Keratinocyte (primary cell): ENCODE measurements around the gene MAML2. TPM values are rescaled to one million over a fixed set of nuclear protein-coding genes. Genes with fewer than 3 reads are reported as not detected.

Experiments used
- DNase-seq: peaks from one replicate; pipeline ENCODE4 v3.0.0-alpha.2; 2011; ENCODE audit warnings: low read depth, missing footprints, low spot score
- FAIRE-seq: peaks from 2 replicates; lab custom pipeline; 2011; peaks lifted over from hg19 to GRCh38; lab: Jason Lieb, UNC
- H2AFZ ChIP-seq: 2 replicates; pipeline ENCODE4 v1.6.0; 2012; ENCODE audit warnings: low read length, control low read depth, inconsistent platforms; ENCODE audit not compliant: control insufficient read depth
- H3K27ac ChIP-seq: 2 replicates; pipeline ENCODE4 v1.5.1; 2011; ENCODE audit warnings: low read length; ENCODE audit not compliant: control insufficient read depth, insufficient read depth
- H3K27me3 ChIP-seq: 3 replicates; pipeline ENCODE4 v1.6.0; 2011; ENCODE audit warnings: low read length; ENCODE audit not compliant: control insufficient read depth, insufficient read depth; ENCODE audit errors: extremely low read depth
- H3K36me3 ChIP-seq, 2 experiments: 2 replicates in 1 of 2; 3 replicates in 1 of 2; pipeline ENCODE4 v1.5.1; 2011; ENCODE audit warnings: low read length in 2 of 2, mild to moderate bottlenecking in 1 of 2; ENCODE audit not compliant: control insufficient read depth in 2 of 2, insufficient read depth in 2 of 2; ENCODE audit errors: extremely low read depth in 1 of 2
- H3K4me1 ChIP-seq: 3 replicates; pipeline ENCODE4 v1.5.1; 2011; ENCODE audit warnings: low read length; ENCODE audit not compliant: control insufficient read depth, insufficient read depth; ENCODE audit errors: extremely low read depth
- H3K4me2 ChIP-seq: 3 replicates; pipeline ENCODE4 v1.6.0; 2011; ENCODE audit warnings: low read depth, low read length; ENCODE audit not compliant: control insufficient read depth, insufficient read depth; ENCODE audit errors: extremely low read depth
- H3K4me3 ChIP-seq, 3 experiments: fragments of 200-600 bp in 1 of 3; sonication (generic) in 1 of 3; 2 replicates in 2 of 3; 3 replicates in 1 of 3; pipeline ENCODE4 v1.5.1; 2011 to 2016; ENCODE audit warnings: low read length in 3 of 3, mild to moderate bottlenecking in 3 of 3, control low read depth in 2 of 3, inconsistent platforms in 1 of 3, low read depth in 1 of 3, mixed read lengths in 1 of 3, mixed run types in 1 of 3, moderate library complexity in 1 of 3; ENCODE audit not compliant: control insufficient read depth in 2 of 3, insufficient read depth in 2 of 3; ENCODE audit errors: extremely low read depth in 1 of 3
- H3K79me2 ChIP-seq: 2 replicates; pipeline ENCODE4 v1.6.0; 2012; ENCODE audit warnings: low read length; ENCODE audit not compliant: control insufficient read depth, insufficient read depth
- H3K9ac ChIP-seq: 3 replicates; pipeline ENCODE4 v1.6.0; 2011; ENCODE audit warnings: low read length; ENCODE audit not compliant: control insufficient read depth, insufficient read depth; ENCODE audit errors: extremely low read depth
- H3K9me1 ChIP-seq: 3 replicates; pipeline ENCODE4 v1.6.0; 2011; ENCODE audit warnings: low read length; ENCODE audit not compliant: control insufficient read depth, insufficient read depth; ENCODE audit errors: extremely low read depth
- H3K9me3 ChIP-seq: 2 replicates; pipeline ENCODE4 v1.5.1; 2012; ENCODE audit warnings: low read depth, low read length; ENCODE audit not compliant: control insufficient read depth
- H4K20me1 ChIP-seq: 3 replicates; pipeline ENCODE4 v1.6.0; 2011; ENCODE audit warnings: low read length; ENCODE audit not compliant: control insufficient read depth, insufficient read depth; ENCODE audit errors: extremely low read depth
- EZH2 ChIP-seq: IDR thresholded peaks from one replicate; pipeline ENCODE4 v1.6.1; 2012; ENCODE audit warnings: inconsistent platforms, mild to moderate bottlenecking, low read length, moderate library complexity
- dilution Hi-C: fragments of 300-500 bp; cut with MboI; formaldehyde crosslinking; loops from one replicate; pipeline ENCODE4 v1.7.0; 2020; ENCODE audit warnings: low sequenced_read_pairs; ENCODE audit not compliant: extremely low pct_ligation_motif_present
- polyA plus RNA-seq, 5 experiments: library from polyadenylated mRNA; depleted of rRNA in 3 of 5; stranded (reverse) in 3 of 5; stranded (forward) in 1 of 5; unstranded in 1 of 5; fragments of >200 nt; gene quantifications; 1 replicate in 1 of 5; 2 replicates in 3 of 5; 3 replicates in 1 of 5; pipeline versions ENCODE4 v1.2.1 to v1.2.3, GENCODE V29; 2011 to 2012; ENCODE audit warnings: missing spikeins in 2 of 5, low read depth in 1 of 5, low replicate concordance in 1 of 5
- TF ChIP-seq, protein P1 (sequence below), 3 experiments: IDR thresholded peaks in 1 of 3; conservative IDR thresholded peaks in 1 of 3; optimal IDR thresholded peaks in 1 of 3; 2 replicates in 2 of 3; 3 replicates in 1 of 3; pipeline versions ENCODE3 to v1.5.1; 2011; ENCODE audit warnings: low read length in 3 of 3, mild to moderate bottlenecking in 3 of 3, moderate library complexity in 2 of 3, control low read depth in 1 of 3, inconsistent platforms in 1 of 3; ENCODE audit not compliant: insufficient read depth in 2 of 3; ENCODE audit errors: extremely low read depth in 1 of 3

Gene MAML2
- polyA plus RNA-seq, 1 donor (not counting 4 experiments of a cell fraction or from before 2014, with no cell fraction given): 4.2 TPM

DNA sequence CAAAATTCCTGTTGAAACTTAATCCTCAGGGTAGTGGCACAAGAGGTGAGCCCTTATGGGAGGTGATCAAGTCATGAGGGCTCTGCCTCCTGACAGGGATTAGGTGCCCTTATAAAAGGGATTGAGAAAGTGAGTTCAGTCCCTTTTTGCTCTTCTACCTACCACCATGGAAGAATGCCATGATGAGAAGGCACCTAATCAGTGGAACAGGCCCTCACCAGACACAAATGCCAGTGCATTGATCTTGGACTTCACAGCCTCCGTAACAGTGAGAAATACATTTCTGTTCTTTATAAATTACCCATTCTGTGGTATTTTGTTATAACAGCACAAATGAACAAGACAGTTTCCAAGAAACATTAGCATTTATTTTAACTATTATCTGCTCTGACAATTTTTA lies 338.1 kb downstream of the MAML2 start:
- Histone ChIP-seq H3K9me3 (no peaks in the 10 kb centered on the region), H3K79me2 (no peaks in the 10 kb centered on the region), H3K4me2 (no peak overlapping the region), H3K9ac (no peak overlapping the region), H3K27ac (no peak overlapping the region), H3K4me3 (no peak overlapping the region), H3K9me1 (no peaks in the 10 kb centered on the region), H2AFZ (no peak overlapping the region), H3K27me3 (no peaks in the 10 kb centered on the region), H3K36me3 (no peaks in the 10 kb centered on the region), H4K20me1 (no peaks in the 10 kb centered on the region), H3K4me1 (peaks cover 7% of the 10 kb centered on the region)
- TF ChIP-seq, protein P1, sequence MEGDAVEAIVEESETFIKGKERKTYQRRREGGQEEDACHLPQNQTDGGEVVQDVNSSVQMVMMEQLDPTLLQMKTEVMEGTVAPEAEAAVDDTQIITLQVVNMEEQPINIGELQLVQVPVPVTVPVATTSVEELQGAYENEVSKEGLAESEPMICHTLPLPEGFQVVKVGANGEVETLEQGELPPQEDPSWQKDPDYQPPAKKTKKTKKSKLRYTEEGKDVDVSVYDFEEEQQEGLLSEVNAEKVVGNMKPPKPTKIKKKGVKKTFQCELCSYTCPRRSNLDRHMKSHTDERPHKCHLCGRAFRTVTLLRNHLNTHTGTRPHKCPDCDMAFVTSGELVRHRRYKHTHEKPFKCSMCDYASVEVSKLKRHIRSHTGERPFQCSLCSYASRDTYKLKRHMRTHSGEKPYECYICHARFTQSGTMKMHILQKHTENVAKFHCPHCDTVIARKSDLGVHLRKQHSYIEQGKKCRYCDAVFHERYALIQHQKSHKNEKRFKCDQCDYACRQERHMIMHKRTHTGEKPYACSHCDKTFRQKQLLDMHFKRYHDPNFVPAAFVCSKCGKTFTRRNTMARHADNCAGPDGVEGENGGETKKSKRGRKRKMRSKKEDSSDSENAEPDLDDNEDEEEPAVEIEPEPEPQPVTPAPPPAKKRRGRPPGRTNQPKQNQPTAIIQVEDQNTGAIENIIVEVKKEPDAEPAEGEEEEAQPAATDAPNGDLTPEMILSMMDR (optimal IDR thresholded peaks at IDR 0.05 in 1 of 3, IDR thresholded peaks at IDR 0.05 in 1 of 3, conservative IDR thresholded peaks at IDR 0.05 in 1 of 3; ENCODE audit: extremely low read depth in 1 of 3, insufficient read depth in 2 of 3, low read length in 3 of 3): no peak
- no peak for TF ChIP-seq EZH2
- DNase-seq (no peak), FAIRE-seq (no peak)
- dilution Hi-C loops: no loop called here

DNA sequence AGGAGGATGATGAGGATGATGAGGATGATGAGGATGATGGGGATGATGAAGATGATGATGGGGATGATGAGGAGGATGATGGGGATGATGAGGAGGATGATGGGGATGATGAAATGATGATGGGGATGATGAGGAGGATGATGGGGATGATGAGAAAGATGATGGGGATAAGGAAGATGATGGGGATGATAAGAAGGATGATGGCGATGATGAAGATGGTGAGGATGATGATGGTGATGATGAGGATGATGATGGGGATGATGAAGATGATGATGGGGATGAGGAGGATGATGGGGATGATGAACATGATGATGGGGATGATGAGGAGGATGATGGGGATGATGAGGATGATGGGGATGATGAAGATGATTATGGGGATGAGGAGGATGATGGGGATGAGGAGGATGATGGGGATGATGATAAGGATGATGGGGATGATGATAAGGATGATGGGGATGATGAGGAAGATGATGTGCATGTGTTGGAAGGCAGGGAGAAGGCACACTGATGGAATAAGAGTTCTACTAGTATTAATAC lies 340.2 kb downstream of the MAML2 start:
- FAIRE-seq (no peak), DNase-seq (no peak)
- Histone ChIP-seq H3K4me2 (no peak overlapping the region), H4K20me1 (no peaks in the 10 kb centered on the region), H3K9ac (no peak overlapping the region), H3K9me3 (no peaks in the 10 kb centered on the region), H3K36me3 (no peaks in the 10 kb centered on the region), H2AFZ (no peak overlapping the region), H3K4me1 (peaks cover 10% of the 10 kb centered on the region), H3K27ac (no peak overlapping the region), H3K4me3 (no peak overlapping the region), H3K27me3 (no peaks in the 10 kb centered on the region), H3K79me2 (no peaks in the 10 kb centered on the region), H3K9me1 (no peaks in the 10 kb centered on the region)
- dilution Hi-C loops: no loop called here
- TF ChIP-seq EZH2: no peak
- TF ChIP-seq, protein P1 (optimal IDR thresholded peaks at IDR 0.05 in 1 of 3, IDR thresholded peaks at IDR 0.05 in 1 of 3, conservative IDR thresholded peaks at IDR 0.05 in 1 of 3; ENCODE audit: extremely low read depth in 1 of 3, insufficient read depth in 2 of 3, low read length in 3 of 3): no peak
